Mesenteric fat pad (tissue), 1 donor: ENCODE data around the gene RNASEH1. TPM values are rescaled to one million over a fixed set of nuclear protein-coding genes. Genes with fewer than 3 reads are reported as not detected.

Source experiments
- DNase-seq: peaks from one replicate; pipeline ENCODE4 v3.0.0-alpha.2; 2020; ENCODE audit warnings: low spot score
- total RNA-seq: library from RNA; stranded (reverse); fragmentation: NEBNext Ultra II Directional; extraction: Animal tissue kit (Norgen Biotek cat#: 25700); gene quantifications from one replicate; pipeline ENCODE4 v1.2.1, GENCODE V29; 2021
- donor health status: DM: yes; HTN: yes; CAD: no.

The RNASEH1 gene
- total RNA-seq, 1 donor from 2014 or later = 27.1 TPM

DNA sequence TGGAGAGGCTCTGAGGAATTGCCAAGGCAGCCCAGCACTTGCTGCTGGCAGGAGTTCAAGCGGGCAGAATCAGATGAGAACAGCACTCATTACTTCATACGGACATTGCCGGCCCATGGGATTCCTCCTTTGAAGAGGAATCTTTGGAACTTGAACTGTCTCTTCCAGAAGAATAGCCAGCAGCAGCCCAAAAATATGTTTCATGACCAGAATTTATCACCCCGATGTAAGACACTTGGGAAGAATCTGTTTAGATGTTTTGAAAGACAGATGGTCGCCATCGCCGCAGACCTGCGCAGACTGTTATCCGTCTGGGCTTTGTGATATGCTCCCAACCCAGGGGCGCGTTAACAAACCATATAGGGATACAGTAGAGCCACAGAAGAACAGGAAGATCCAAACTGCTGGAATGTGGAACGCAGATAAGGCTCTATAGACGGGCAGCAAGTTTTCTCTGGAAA lies 35.1 kb downstream of the RNASEH1 start:
- no peak for DNase-seq

- no peak for DNase-seq
These were observed 37.5 kb downstream of the RNASEH1 start for GRCh38 chr2:3520591-3520990.

DNA sequence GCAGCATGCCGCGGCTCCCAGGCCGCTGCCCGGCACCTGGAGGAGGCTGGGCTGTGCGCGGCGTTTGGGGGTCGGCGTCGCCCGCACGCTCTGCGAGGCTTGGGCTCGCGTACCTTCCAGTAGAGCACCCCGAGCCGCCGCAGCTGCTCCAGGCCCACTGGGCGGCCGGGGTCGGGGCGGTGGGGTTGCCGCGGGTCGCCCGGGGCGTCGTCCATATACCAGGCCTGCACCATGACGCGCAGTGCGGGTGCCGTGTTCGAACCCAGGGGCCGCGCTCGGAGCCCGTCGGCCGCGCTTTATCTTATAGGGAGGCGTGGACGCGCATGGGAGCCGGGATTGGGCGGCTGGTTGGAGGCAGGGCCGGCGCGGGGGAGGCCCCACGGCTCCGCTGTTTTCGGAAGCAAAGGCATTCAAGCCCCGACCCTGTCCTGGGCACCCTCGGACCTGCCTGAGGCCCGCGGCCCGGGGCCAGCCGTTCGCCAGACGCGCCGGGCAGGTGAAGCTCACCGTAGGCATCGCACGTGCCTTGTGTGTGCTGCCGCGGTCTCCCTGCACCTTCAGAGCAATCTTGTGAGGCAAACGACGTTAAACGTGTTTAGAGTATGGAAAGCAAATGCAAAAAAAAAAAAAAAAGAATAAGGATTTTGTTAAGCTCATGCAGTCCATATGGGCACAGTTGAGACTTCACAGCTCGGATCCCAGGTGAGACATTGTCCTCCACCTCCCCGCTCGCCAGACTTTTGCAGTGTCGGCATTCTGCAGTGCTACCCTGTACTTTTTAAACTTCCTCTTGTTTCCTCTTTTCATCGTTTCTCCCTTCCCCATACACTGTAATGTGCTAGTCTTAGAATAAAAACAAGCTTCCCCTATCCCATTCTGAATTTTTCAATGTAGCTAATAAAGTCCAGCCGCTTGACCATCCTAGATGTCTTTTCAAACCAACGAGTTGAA lies 38.6 kb downstream of the RNASEH1 start, which contains the start of gene ADI1:
ADI1 (minus strand) TSS at position 277 of the 951 bp plus-strand sequence; CDS start at position 233, 44 bp downstream.
- peak; percentile 94 for DNase-seq

DNA sequence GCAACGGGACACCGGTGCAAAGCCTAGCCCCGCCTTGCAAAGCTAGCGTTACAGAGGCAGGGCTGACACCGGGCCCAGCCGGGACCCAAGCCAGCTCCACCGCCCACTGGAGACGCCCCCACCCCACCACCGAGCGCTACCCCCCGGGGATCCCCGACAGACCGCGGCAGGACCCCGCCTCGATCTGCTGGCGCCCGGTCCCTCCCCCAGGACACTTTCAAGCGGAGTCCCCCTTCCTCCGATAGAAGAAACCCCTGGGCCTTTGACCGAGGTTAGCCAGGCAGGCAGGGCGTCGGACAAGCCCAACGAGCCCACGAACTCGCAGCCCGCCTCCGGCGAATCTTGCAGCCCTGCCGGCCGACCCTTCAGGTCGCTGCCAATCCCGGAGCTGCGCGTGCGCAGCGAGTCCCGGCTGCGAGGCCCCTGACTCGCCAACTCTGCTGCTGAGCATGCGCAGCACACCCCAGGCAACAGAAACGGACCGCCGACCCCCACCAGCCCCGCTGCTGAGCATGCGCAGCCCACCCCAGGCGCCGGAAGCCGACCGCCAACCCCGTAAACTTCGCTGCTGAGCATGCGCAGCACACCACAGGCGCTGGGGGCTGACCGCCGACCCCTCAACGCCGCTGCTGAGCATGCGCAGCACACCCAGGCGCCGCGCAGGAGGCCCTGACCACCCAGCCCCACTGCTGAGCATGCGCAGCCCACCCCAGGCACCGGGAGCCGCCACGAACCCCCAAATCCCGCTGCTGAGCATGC lies 39.5 kb downstream of the RNASEH1 start:
- DNase-seq = peak; percentile 99

GRCh38 chr2:3517948-3518495 lies 40.1 kb downstream of the RNASEH1 start:
- no peak for DNase-seq

GRCh38 chr2:3516831-3517230 lies 41.3 kb downstream of the RNASEH1 start:
- DNase-seq = no peak

GRCh38 chr2:3515438-3515837 lies 42.7 kb downstream of the RNASEH1 start:
- DNase-seq = peak; percentile 5

DNA sequence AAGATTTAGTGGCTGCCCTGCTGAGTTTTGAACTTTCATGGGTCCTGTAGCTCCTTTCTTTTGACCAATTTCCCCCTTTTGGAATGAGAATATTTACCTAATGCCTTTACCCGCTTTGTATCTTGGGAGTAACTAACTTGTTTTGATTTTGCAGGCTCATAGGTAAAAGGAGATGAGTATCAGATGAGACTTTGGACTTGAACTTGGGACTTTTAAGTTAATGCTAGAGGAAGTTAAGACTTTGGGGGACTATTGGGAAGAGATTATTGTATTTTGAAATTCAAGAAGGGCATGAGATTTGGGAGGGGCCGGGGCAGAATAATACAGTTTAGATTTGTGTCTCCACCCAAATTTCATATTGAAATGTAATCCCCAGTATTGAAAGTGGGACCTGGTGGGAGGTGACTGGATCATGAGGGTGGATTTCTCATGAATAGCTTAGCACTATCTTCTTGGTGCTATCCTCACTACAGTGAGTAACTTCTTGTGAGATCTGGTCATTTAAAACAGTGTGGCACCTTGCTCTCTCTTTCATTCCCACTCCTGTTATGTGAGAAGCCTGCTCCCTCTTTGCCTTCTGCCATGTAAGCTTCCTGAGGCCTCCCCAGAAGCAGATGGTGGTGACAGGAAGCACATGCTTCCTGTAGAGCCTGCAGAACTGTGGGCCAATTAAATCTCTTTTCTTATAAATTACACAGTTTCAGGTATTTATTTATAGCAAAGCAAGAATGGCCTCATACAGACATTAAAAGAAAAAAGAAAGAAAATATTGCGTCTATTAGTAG lies 44.9 kb downstream of the RNASEH1 start:
- DNase-seq = no peak

- peak; percentile 24 for DNase-seq
These were observed 46.0 kb downstream of the RNASEH1 start for GRCh38 chr2:3512086-3512485.

DNA sequence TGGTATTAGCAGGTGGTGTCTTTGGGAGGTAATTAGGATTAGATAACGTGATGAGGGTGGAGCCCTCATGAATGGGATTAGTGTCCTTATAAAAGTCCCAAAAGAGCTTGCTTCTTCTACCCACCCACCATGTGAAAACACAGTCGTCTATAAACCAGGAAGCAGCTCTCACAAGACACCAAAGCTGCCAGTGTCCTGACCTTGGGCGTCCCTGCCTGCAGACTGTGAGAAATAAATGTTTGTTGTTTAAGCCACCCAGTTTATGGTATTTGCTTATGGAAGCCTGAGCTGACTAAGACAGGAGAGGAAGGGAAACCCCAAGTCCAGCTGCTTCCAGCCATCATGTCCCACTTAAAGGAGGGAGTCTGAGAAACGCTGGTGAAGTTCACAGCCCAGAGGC lies 52.4 kb downstream of the RNASEH1 start:
- DNase-seq = peak; percentile 28

- DNase-seq = no peak
These were observed 53.4 kb downstream of the RNASEH1 start for GRCh38 chr2:3504741-3505140.

GRCh38 chr2:3503483-3503882 lies 54.6 kb downstream of the RNASEH1 start:
- DNase-seq = no peak

- DNase-seq = no peak
These were observed 55.1 kb downstream of the RNASEH1 start for GRCh38 chr2:3503046-3503445.

- no peak for DNase-seq
These were observed 57.7 kb downstream of the RNASEH1 start for GRCh38 chr2:3500326-3500899.

GRCh38 chr2:3498783-3499394 lies 59.2 kb downstream of the RNASEH1 start:
- no peak for DNase-seq

GRCh38 chr2:3496708-3497080 lies 61.4 kb downstream of the RNASEH1 start:
- peak; percentile 28 for DNase-seq
